ENCODE measurements around the gene PRTFDC1. TPM values are rescaled to one million over a fixed set of nuclear protein-coding genes. Genes with fewer than 3 reads are reported as not detected.

The PRTFDC1 gene
- total RNA-seq, 1 experiment from 2014 or later = 15.8 TPM

- Histone ChIP-seq H3K27ac (no peak overlapping the region), H3K4me2 (no peak overlapping the region), H2AFZ (no peak overlapping the region), H3K4me3 (no peak overlapping the region), H4K20me1 (ENCODE audit: insufficient read depth) (no peaks in the 10 kb centered on the region), H3K9me2 (ENCODE audit: insufficient read depth) (no peaks in the 10 kb centered on the region), H3F3A (ENCODE audit: insufficient read depth, low read depth) (no peaks in the 10 kb centered on the region), H3K9me3 (ENCODE audit: insufficient read depth, low read depth) (no peaks in the 10 kb centered on the region), H3K27me3 (ENCODE audit: insufficient read depth, low read depth) (no peaks in the 10 kb centered on the region), H3K4me1 (replicated peaks; ENCODE audit: insufficient read depth) (peaks cover 9% of the 10 kb centered on the region), H3K79me2 (ENCODE audit: low read depth) (no peaks in the 10 kb centered on the region), H3K36me3 (ENCODE audit: low read depth) (no peaks in the 10 kb centered on the region)
- BruUV-seq (replicated peaks) = no TSS peak
- ChIA-PET CTCF (no interaction called here), POLR2A (ENCODE audit: unreplicated experiment) (no interaction called here)
- TF ChIP-seq EZH2 (IDR thresholded peaks at IDR 0.05; ENCODE audit: low read depth) (no peak), CTCF (conservative IDR thresholded peaks at IDR 0.05) (no peak)
- DNase-seq = no peak
- intact Hi-C loops (cut with micrococcal nuclease; ENCODE audit: unreplicated experiment) = no loop called here
These were observed 15.9 kb upstream of the PRTFDC1 start for GRCh38 chr10:24968349-24968748.

GRCh38 chr10:24966962-24967481, 14.6 kb upstream of the PRTFDC1 start:
- Histone ChIP-seq H3F3A (ENCODE audit: insufficient read depth, low read depth) (peaks cover 7% of the 10 kb centered on the region; the same call in 1 of the 2 replicates), H3K27me3 (ENCODE audit: insufficient read depth, low read depth) (no peaks in the 10 kb centered on the region), H3K4me1 (replicated peaks; ENCODE audit: insufficient read depth) (peaks cover 20% of the 10 kb centered on the region), H3K4me2 (no peak overlapping the region), H3K79me2 (ENCODE audit: low read depth) (no peaks in the 10 kb centered on the region), H2AFZ (no peak overlapping the region), H3K9me3 (ENCODE audit: insufficient read depth, low read depth) (no peaks in the 10 kb centered on the region), H3K27ac (no peak overlapping the region), H3K36me3 (ENCODE audit: low read depth) (no peaks in the 10 kb centered on the region), H3K9me2 (ENCODE audit: insufficient read depth) (no peaks in the 10 kb centered on the region), H4K20me1 (ENCODE audit: insufficient read depth) (no peaks in the 10 kb centered on the region), H3K4me3 (no peak overlapping the region)
- TF ChIP-seq EZH2 (IDR thresholded peaks at IDR 0.05; ENCODE audit: low read depth) = no peak
- no peak for TF ChIP-seq CTCF (conservative IDR thresholded peaks at IDR 0.05)
- CTCF ChIA-PET = no interaction called here
- no peak for DNase-seq
- no TSS peak for BruUV-seq (replicated peaks)
- POLR2A ChIA-PET (ENCODE audit: unreplicated experiment) = interaction anchor here (0.6 kb wide), 1 partner anchor 339 kb away, joined by 6 read pairs; no protein-coding TSS in a partner anchor
- intact Hi-C loops (cut with micrococcal nuclease; ENCODE audit: unreplicated experiment) = no loop called here

GRCh38 chr10:24965051-24965450, 12.6 kb upstream of the PRTFDC1 start:
- Histone ChIP-seq H3K27ac (no peak overlapping the region), H3K4me1 (replicated peaks; ENCODE audit: insufficient read depth) (peaks cover 28% of the 10 kb centered on the region), H3K9me3 (ENCODE audit: insufficient read depth, low read depth) (no peaks in the 10 kb centered on the region), H3K36me3 (ENCODE audit: low read depth) (no peaks in the 10 kb centered on the region), H3K27me3 (ENCODE audit: insufficient read depth, low read depth) (no peaks in the 10 kb centered on the region), H4K20me1 (ENCODE audit: insufficient read depth) (no peaks in the 10 kb centered on the region), H3K4me2 (no peak overlapping the region), H3F3A (ENCODE audit: insufficient read depth, low read depth) (peaks cover 7% of the 10 kb centered on the region; the same call in 1 of the 2 replicates), H3K4me3 (no peak overlapping the region), H3K9me2 (ENCODE audit: insufficient read depth) (no peaks in the 10 kb centered on the region), H2AFZ (no peak overlapping the region), H3K79me2 (ENCODE audit: low read depth) (no peaks in the 10 kb centered on the region)
- intact Hi-C loops (cut with micrococcal nuclease; ENCODE audit: unreplicated experiment) = no loop called here
- ChIA-PET CTCF (no interaction called here), POLR2A (ENCODE audit: unreplicated experiment) (no interaction called here)
- BruUV-seq (replicated peaks) = no TSS peak
- TF ChIP-seq EZH2 (IDR thresholded peaks at IDR 0.05; ENCODE audit: low read depth) = no peak
- TF ChIP-seq CTCF (conservative IDR thresholded peaks at IDR 0.05) = no peak
- DNase-seq = no peak
